Colonic mucosa (tissue), 4 donors: Measurements from ENCODE around the gene PDGFD. TPM values are rescaled to one million over a fixed set of nuclear protein-coding genes. Genes with fewer than 3 reads are reported as not detected.
"Not testable (repeated sequence)": the region's sequence is repeated elsewhere in the genome, so short reads cannot be mapped to it uniquely, and the experiment has no call there.

Experiments used
- DNase-seq: peaks from one replicate; pipeline ENCODE4 v3.0.0-alpha.2; 2020
- H3K27ac ChIP-seq: fragments of 200-600 bp; one replicate; pipeline ENCODE4 v1.8.0; 2021
- H3K27me3 ChIP-seq: fragments of 200-600 bp; one replicate; pipeline ENCODE4 v1.8.0; 2021
- H3K36me3 ChIP-seq: fragments of 200-600 bp; one replicate; pipeline ENCODE4 v1.8.0; 2021
- H3K4me1 ChIP-seq: fragments of 200-600 bp; one replicate; pipeline ENCODE4 v1.8.0; 2021; ENCODE audit warnings: mild to moderate bottlenecking
- H3K4me3 ChIP-seq: fragments of 200-600 bp; one replicate; pipeline ENCODE4 v1.8.0; 2021
- H3K9ac ChIP-seq, 2 donors: one replicate each; pipeline ENCODE4 v1.7.0; 2013; ENCODE audit warnings: control low read depth in 2 of 2, low read depth in 2 of 2, low read length in 2 of 2
- H3K9me3 ChIP-seq: fragments of 200-600 bp; one replicate; pipeline ENCODE4 v1.8.0; 2021
- CTCF ChIP-seq: fragments of 200-600 bp; IDR thresholded peaks from one replicate; pipeline ENCODE4 v1.8.0; 2022; ENCODE audit warnings: antibody characterized with exemption, mild to moderate bottlenecking
- intact Hi-C: fragments of 100-400 bp; cut with DNase I; formaldehyde crosslinking; loops from one replicate; pipeline ENCODE4 v1.14.1; 2022
- total RNA-seq, 2 donors: library from RNA; stranded (reverse); fragmentation: NEBNext Ultra II Directional in 1 of 2; extraction: Animal tissue kit (Norgen Biotek cat#: 25700) in 1 of 2; gene quantifications; one replicate each; pipeline ENCODE4 v1.2.1, GENCODE V29; 2021
- donor health status: healthy.
- donor health status: DM: no; HTN: no; CAD: no.
- donor health status: DM: no; HTN: no; CAD: no.

PDGFD gene
- total RNA-seq, 2 donors from 2014 or later = 2.1 to 5.4 TPM

GRCh38 chr11:104055596-104055995, 108.4 kb downstream of the PDGFD start:
- Histone ChIP-seq H3K36me3 (no peaks in the 10 kb centered on the region), H3K9ac (no peak overlapping the region), H3K27ac (no peak overlapping the region), H3K4me1 (no peaks in the 10 kb centered on the region), H3K27me3 (no peaks in the 10 kb centered on the region), H3K9me3 (no peaks in the 10 kb centered on the region), H3K4me3 (no peak overlapping the region)
- TF ChIP-seq CTCF = no peak
- no peak for DNase-seq
- intact Hi-C loops = no loop called here

- intact Hi-C loops = no loop called here
- H3K9me3 ChIP-seq = no peaks in the 10 kb centered on the region
- no peaks in the 10 kb centered on the region for H3K27me3 ChIP-seq
- TF ChIP-seq CTCF = no peak
- H3K36me3 ChIP-seq = no peaks in the 10 kb centered on the region
- no peaks in the 10 kb centered on the region for H3K4me1 ChIP-seq
- H3K9ac ChIP-seq = no peak overlapping the region
- DNase-seq = no peak
- H3K4me3 ChIP-seq = no peak overlapping the region
- H3K27ac ChIP-seq = no peak overlapping the region
Observed at GRCh38 chr11:104054911-104055529, 108.9 kb downstream of the PDGFD start.

GRCh38 chr11:104053743-104054478, 110.0 kb downstream of the PDGFD start:
- Histone ChIP-seq H3K27me3 (no peaks in the 10 kb centered on the region), H3K9ac (no peak overlapping the region), H3K4me1 (no peaks in the 10 kb centered on the region), H3K4me3 (no peak overlapping the region), H3K36me3 (no peaks in the 10 kb centered on the region), H3K9me3 (no peaks in the 10 kb centered on the region), H3K27ac (no peak overlapping the region)
- intact Hi-C loops = no loop called here
- no peak for TF ChIP-seq CTCF
- no peak for DNase-seq

- Histone ChIP-seq H3K9ac (no peak overlapping the region), H3K36me3 (no peaks in the 10 kb centered on the region), H3K27ac (no peak overlapping the region), H3K4me1 (no peaks in the 10 kb centered on the region), H3K27me3 (no peaks in the 10 kb centered on the region), H3K4me3 (no peak overlapping the region), H3K9me3 (no peaks in the 10 kb centered on the region)
- DNase-seq = no peak
- intact Hi-C loops = no loop called here
- TF ChIP-seq CTCF = no peak
Observed at GRCh38 chr11:104051778-104052177, 112.2 kb downstream of the PDGFD start.

- H3K27me3 ChIP-seq = no peaks in the 10 kb centered on the region
- H3K36me3 ChIP-seq = no peaks in the 10 kb centered on the region
- DNase-seq = no peak
- TF ChIP-seq CTCF = no peak
- no peak overlapping the region for H3K9ac ChIP-seq
- H3K4me3 ChIP-seq = no peak overlapping the region
- H3K27ac ChIP-seq = no peak overlapping the region
- no peaks in the 10 kb centered on the region for H3K9me3 ChIP-seq
- H3K4me1 ChIP-seq = no peaks in the 10 kb centered on the region
- intact Hi-C loops = no loop called here
Observed at GRCh38 chr11:104049116-104049515, 114.8 kb downstream of the PDGFD start.

GRCh38 chr11:104046858-104047257, 117.1 kb downstream of the PDGFD start:
- DNase-seq, intact Hi-C loops, H3K4me1 ChIP-seq, H3K27ac ChIP-seq, H3K27me3 ChIP-seq, H3K9me3 ChIP-seq, H3K4me3 ChIP-seq, H3K36me3 ChIP-seq, H3K9ac ChIP-seq: not testable (repeated sequence)
